Left ventricle myocardium inferior (tissue), 1 donor: ENCODE results near the gene PAK4. TPM values are rescaled to one million over a fixed set of nuclear protein-coding genes. Genes with fewer than 3 reads are reported as not detected.

ENCODE experiments used
- DNase-seq: peaks from one replicate; pipeline ENCODE4 v3.0.0-alpha.2; 2020
- H3K27ac ChIP-seq: fragments of 200-600 bp; replicated peaks from 2 replicates; pipeline ENCODE4 v1.8.0; 2021
- H3K27me3 ChIP-seq: fragments of 200-600 bp; 2 replicates; pipeline ENCODE4 v1.8.0; 2021; ENCODE audit warnings: low read depth
- H3K36me3 ChIP-seq: fragments of 200-600 bp; 2 replicates; pipeline ENCODE4 v1.8.0; 2021
- H3K4me1 ChIP-seq: fragments of 200-600 bp; 2 replicates; pipeline ENCODE4 v1.8.0; 2021
- H3K4me3 ChIP-seq: fragments of 200-600 bp; 2 replicates; pipeline ENCODE4 v1.8.0; 2021; ENCODE audit warnings: mild to moderate bottlenecking, moderate library complexity
- H3K9me3 ChIP-seq: fragments of 200-600 bp; replicated peaks from 2 replicates; pipeline ENCODE4 v1.8.0; 2021
- CTCF ChIP-seq: fragments of 200-600 bp; IDR thresholded peaks from 2 replicates; pipeline ENCODE4 v1.8.0; 2021; ENCODE audit warnings: antibody characterized with exemption, mild to moderate bottlenecking, borderline replicate concordance
- intact Hi-C: fragments of 100-400 bp; cut with micrococcal nuclease; formaldehyde crosslinking; loops from one replicate; pipeline ENCODE4 v1.11.0; 2022
- total RNA-seq: library from RNA; stranded (reverse); fragmentation: NEBNext Ultra II Directional; extraction: Animal tissue kit (Norgen Biotek cat#: 25700); gene quantifications from one replicate; pipeline ENCODE4 v1.2.1, GENCODE V29; 2021
- donor health status: DM: no; HTN: yes; CAD: no; lungs with severe emphysema.

Gene PAK4
- total RNA-seq, 1 donor from 2014 or later, result 17.0 TPM

GRCh38 chr19:39156326-39157230 lies 31.0 kb downstream of the PAK4 start:
- no peaks in the 10 kb centered on the region for H3K27me3 ChIP-seq
- peaks cover 40% of the 10 kb centered on the region for H3K4me1 ChIP-seq
- no peaks in the 10 kb centered on the region for H3K9me3 ChIP-seq
- TF ChIP-seq CTCF, result no peak
- H3K4me3 ChIP-seq, result no peak overlapping the region
- H3K27ac ChIP-seq, result no peak overlapping the region
- intact Hi-C loops, result no loop called here
- no peaks in the 10 kb centered on the region for H3K36me3 ChIP-seq
- DNase-seq, result no peak

DNA sequence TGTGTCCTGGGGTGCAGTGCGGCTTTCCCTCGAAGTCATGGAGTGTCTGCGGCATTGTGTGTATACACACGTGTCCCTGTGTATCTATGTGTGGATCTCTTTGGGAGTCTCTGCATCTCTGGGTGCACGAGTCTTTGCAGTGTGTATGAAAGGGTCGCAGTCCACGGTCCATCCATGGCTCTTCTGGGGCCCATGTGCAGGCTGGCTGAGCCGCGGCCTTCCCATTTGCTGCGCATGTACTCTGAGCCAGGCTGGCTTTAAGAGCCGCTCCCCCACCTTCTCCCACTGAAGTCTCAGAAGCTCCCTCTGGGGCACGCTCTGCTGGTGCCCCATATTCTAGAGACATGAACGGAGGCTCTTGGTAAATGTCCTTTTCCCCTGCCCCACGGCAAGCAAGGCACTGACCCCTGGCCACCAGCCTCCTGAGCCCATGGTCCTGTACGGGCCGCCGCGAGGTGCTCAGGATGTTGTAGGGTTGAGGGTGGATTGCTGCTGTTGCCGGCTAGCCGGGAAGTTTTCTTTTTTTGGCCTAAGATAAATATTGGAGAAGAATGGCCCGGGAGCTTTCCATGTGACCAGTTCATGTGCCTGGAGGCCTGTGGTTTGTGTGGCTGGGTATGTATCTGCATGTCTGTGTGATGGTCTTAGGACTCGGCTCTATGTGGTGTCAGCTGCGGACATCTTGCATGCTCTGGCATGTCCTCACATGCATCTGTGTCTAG lies 31.9 kb downstream of the PAK4 start:
- no peak overlapping the region for H3K27ac ChIP-seq
- TF ChIP-seq CTCF, result no peak
- H3K9me3 ChIP-seq, result no peaks in the 10 kb centered on the region
- no peak overlapping the region for H3K4me3 ChIP-seq
- H3K4me1 ChIP-seq, result peaks cover 39% of the 10 kb centered on the region
- DNase-seq, result no peak
- intact Hi-C loops, result no loop called here
- H3K27me3 ChIP-seq, result no peaks in the 10 kb centered on the region
- H3K36me3 ChIP-seq, result no peaks in the 10 kb centered on the region

DNA sequence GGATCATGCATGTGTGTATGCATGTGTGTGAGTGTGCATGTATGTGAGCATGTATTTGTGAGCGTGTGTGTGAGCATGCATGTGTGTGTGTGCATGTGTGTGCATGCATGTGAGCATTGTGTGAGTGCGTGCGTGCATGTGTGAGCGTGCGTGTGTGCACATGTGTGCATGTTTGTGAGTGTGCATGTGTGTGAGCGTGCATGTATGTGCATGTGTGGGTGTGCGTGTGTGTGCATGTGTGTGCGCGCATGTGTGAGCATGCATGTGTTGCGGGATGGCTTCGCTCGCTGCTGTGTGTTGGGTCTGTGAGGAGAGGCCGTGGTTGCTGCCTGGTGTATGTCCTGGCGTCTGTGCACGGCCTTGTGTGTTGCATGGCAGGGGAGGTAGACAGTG lies 32.4 kb downstream of the PAK4 start:
- H3K27me3 ChIP-seq, result no peaks in the 10 kb centered on the region
- no peak for TF ChIP-seq CTCF
- intact Hi-C loops, result no loop called here
- H3K4me1 ChIP-seq, result peaks cover 39% of the 10 kb centered on the region
- no peak overlapping the region for H3K27ac ChIP-seq
- H3K4me3 ChIP-seq, result no peak overlapping the region
- no peaks in the 10 kb centered on the region for H3K36me3 ChIP-seq
- no peaks in the 10 kb centered on the region for H3K9me3 ChIP-seq
- no peak for DNase-seq

GRCh38 chr19:39158646-39159260 lies 33.2 kb downstream of the PAK4 start:
- no peaks in the 10 kb centered on the region for H3K27me3 ChIP-seq
- no peaks in the 10 kb centered on the region for H3K36me3 ChIP-seq
- no peak overlapping the region for H3K4me3 ChIP-seq
- DNase-seq, result no peak
- intact Hi-C loops, result no loop called here
- peaks cover 39% of the 10 kb centered on the region for H3K4me1 ChIP-seq
- no peak overlapping the region for H3K27ac ChIP-seq
- H3K9me3 ChIP-seq, result no peaks in the 10 kb centered on the region
- TF ChIP-seq CTCF, result no peak

- Histone ChIP-seq H3K36me3 (no peaks in the 10 kb centered on the region), H3K4me1 (peaks cover 28% of the 10 kb centered on the region), H3K4me3 (no peak overlapping the region), H3K27ac (no peak overlapping the region), H3K27me3 (no peaks in the 10 kb centered on the region), H3K9me3 (no peaks in the 10 kb centered on the region)
- DNase-seq, result peak; percentile 39
- intact Hi-C loops, result no loop called here
- TF ChIP-seq CTCF, result no peak
These were observed 34.9 kb downstream of the PAK4 start for GRCh38 chr19:39160523-39160861.
